GM18868 (cell line): ENCODE results near the gene CFAP57.
"Not testable (repeated sequence)": the region's sequence is repeated elsewhere in the genome, so short reads cannot be mapped to it uniquely, and the experiment has no call there.

Experiments
- ATAC-seq: cut with Tn5 transposase; IDR thresholded peaks from one replicate; pipeline ENCODE4 v1.9.1; 2021; ENCODE audit warnings: mild to moderate bottlenecking, moderate library complexity; ENCODE audit not compliant: unreplicated experiment

The CFAP57 gene

DNA sequence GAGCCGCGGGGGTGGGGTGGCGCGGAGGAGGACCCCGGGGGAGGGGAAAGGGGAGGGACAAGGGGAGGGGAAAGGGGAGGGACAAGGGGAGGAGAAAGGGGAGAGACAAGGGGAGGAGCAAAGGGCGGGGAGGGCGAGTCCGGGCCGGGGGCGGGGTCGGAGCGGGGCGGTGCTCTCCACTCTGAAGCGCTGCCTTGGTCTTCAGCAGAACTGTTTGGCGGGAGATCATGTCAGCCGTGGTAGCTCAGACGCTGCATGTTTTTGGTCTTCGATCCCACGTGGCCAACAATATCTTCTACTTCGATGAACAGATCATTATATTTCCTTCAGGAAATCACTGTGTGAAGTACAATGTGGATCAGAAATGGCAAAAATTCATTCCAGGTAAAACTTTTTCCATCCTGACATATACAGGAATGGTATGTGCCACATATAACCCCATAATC lies 420 bp downstream of the CFAP57 start:
- peak; percentile 71 for ATAC-seq

DNA sequence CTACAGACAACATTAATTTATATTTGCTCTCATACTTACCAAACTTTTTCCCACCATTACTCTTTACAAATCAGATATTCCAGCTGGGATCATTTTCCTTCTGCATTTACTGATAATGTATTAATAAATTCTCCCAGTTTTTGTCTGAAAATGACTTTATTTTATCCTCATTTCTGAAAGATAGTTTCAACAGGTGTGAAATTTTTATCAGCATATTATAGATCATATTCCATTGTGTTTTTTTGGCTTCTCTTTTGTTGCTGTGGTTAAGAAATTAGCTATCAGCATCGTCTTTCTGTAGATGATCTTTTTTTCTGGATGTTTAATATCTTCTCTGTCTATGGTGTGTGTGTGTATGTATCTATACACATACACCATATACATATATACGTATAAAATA lies 2.7 kb downstream of the CFAP57 start:
- no peak for ATAC-seq

DNA sequence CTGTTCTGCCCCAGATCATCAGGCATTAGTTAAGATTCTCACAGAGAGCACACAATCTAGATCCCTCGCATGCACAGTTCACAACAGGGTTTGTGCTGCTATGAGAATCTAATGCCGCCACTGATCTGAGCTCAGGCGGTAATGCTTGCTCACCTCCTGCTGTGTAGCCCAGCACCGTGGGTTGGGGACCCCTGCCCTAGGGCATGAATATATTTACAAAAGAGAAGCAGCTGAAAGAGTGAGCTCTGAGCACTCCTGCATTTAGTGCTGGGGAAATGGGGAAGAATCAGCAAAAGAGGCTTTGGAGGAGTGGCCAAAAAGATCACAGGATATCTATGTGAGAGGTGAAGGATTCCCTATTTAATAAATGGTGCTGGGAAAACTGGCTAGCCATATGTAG lies 5.6 kb downstream of the CFAP57 start:
- no peak for ATAC-seq

DNA sequence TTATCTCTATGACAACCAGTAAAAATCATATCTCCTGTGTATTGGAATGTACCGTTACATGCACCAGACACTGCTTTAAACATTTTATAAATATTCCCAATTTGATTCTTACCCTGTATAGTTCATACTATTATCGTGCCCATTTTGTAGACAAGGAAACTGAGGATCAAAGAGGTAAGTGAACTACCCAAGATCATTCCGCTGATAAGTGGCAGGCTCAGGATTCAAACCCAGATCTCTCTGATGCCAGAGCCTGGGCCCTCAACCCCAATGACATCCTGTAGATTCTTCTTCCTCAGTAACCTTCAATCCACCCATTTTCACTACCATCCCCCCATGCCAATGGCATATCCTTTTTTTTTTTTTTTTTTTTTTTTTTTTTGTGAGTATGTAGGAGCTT lies 12.3 kb downstream of the CFAP57 start:
- ATAC-seq = no peak

DNA sequence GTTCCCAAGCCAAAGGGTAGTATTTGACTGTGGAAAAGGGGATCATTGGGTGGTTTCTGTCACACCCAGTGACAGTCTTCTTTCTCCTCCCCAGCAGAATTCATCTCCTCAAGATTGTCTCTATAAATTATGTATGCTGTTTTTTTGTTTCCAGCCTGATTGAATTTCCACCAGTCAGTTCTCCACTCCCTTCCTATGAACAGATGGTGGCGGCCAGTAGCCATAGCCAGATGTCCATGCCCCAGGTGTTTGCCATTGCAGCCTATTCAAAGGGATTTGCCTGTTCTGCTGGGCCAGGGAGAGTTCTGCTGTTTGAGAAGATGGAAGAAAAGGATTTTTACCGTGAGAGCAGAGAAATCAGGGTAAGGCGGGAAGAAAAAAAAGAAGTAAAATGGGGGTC lies 12.9 kb downstream of the CFAP57 start:
- ATAC-seq = no peak

DNA sequence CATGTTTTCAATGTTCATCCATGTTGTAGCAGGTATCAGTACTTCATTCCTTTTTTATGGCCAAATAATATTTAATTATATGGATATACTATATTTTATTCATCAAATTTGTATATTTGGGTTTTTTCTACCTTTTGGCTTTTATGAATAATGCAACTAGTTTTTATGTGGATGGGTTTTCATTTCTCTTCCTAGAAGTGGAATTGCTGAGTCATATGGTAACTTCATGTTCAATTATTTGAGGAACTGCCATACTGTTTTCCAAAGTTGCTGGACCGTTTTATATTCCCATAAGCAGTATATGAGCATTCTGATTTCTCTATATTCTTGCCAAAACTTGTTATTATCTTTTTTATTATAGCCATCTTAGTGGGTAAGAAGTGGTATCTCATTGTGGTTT lies 16.0 kb downstream of the CFAP57 start:
- no peak for ATAC-seq

DNA sequence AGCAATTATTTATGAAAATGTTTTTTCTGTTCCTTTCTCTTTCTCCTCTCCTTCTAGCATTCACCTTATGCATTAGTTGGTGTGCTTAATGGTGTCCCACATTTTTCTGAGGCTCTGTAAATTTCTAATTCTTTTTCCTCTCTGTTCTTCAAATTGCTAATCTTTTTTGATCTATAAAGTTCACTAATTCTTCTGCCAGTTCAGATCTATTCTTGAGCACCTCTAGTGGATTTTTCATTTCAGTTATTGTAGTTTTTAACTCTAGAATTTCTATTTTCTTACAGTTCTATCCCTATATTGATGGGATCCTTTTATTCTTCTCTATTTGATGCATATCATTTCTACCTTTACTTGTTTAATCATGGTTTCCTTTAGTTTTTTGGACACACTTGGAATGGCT lies 22.4 kb downstream of the CFAP57 start:
- no peak for ATAC-seq

DNA sequence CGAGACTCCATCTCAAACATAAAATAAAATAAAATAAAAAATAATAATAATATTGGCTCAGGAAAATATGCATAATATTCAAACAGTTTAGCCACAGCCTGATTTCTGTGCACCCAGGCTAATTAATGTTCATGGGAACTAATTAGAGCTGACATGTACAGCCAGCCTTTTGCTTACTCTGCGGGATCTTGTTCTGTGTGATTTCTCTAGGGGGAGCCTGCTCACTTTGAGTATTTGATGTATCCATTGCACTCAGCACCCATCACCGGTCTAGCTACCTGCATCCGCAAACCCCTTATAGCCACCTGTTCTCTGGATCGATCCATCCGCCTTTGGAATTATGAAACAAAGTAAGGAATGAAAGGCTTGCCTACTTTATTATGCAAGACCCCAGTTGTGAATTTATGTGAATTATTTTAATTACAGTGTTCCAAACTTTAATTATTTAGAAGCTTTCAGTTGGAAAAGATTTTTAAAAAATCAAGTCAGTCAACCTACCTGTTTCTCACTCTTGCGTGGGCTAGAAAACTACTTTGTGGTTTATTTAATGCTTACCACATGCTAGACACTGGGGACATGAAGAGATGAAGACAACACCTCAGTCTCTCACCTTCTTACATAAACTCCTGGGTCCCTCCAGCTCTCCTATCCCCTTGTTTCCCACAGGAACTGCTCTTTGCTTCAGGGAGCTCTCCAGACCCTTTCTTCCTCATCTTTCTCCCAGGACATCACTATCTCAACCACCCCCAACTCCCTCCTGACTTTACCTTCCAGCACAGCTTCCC lies 25.4 kb downstream of the CFAP57 start:
- ATAC-seq = no peak

DNA sequence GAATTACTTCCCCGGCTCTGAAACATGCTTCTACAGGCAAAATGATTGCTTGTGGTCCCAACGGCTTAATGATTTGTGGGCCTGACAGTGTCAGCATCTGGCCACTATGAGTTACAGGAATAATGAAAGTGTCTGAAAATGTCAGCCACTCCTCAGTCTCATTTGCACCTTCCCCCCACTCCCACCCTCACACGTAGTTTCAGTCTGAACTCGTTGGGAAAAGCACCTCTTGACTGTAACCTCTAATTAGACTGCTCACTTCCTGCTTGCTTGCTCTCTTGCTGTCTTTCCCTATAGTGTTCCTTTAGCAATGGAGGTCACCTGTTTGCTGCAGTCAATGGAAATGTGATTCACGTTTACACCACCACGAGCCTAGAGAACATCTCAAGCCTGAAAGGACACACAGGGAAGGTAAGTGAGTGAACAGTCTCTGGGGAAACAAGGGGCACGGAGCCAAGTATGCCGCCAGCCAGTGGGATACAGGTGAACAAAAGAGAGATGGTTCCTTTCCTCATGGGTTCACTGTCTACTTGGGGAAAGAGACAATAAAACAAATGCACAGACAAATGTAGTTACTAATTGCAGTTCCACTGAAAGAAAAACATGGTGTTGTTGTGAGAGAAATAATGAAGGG lies 27.1 kb downstream of the CFAP57 start:
- peak; percentile 75 for ATAC-seq

DNA sequence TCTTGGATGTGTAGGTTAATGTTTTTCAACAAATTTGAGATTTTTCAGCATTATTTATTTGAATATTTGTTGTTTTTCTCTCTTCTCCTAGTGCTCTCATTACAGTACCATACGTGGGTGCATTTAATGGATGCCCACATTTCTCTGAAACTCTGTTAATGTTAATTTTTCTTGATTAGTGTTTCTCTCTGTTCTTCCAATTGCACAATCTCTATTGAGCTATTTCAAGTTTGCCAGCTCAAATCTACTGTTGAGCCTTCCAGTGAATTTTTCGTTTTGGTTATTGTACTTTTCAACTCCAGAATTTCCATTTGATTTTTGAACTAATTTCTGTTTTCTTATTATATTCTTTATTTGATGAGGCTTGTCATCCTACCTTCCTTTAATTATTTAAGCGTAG lies 31.7 kb downstream of the CFAP57 start:
- ATAC-seq = no peak

DNA sequence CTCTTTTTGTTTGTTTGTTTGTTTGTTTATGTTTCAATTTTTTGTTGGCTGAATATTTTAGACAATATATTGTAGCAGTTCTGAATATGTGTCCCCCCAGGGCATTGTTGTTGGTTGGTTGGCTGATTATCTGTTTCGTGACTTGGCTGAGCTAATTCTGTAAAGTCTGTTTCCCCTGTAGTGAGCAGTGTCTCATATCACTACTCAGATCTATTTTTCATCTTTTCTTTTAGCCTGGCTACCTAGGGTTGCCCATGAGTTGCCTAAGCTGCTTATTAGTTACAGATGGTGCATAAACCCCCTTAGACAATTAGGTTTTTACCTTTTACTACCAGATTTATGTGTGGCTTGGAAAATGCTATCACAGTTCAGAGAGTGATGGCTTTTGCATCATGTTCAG lies 32.3 kb downstream of the CFAP57 start:
- no peak for ATAC-seq

DNA sequence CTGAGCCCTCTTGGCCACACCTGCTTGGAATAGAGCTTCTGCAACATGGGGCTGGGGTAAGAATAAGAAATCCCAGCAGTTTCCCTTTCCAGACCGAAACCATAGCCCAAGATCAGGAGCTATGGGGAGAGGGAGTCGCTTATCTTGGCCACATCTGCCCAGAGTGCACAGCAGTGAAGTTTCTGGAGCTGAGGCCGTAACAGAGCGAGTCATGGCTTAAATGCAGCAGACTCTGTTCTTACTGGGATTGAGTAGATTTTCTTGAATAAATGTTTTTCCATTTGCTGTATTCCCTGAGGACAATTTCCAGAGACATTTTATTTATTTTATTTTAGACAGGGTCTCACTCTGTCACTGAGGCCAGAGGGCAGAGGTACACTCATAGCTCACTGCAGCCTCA lies 33.5 kb downstream of the CFAP57 start:
- no peak for ATAC-seq

DNA sequence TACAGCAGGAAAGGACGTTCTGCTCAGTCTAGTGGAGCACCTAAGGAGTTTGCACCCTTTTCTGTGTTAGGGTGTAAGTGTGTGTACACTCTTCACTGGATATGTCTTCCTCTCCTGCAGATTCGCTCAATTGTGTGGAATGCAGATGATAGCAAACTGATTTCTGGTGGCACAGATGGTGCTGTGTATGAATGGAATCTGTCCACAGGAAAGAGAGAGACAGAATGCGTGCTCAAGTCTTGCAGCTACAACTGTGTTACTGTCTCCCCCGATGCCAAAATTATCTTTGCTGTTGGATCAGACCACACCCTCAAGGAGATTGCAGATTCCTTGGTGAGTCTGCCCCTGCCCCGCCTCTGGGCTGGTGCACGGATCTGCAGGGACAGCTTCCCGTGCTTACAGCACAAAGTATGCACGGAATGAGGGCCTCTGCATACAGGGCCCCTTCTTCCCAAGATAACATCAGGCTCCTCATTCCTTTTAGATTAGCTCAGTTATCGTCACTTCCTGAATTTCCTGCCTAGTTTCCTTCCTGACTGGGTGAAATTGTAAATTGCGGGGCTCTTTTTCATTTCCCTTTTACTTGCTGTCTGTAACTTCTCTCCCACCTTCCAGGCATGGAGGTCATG lies 34.6 kb downstream of the CFAP57 start:
- no peak for ATAC-seq

DNA sequence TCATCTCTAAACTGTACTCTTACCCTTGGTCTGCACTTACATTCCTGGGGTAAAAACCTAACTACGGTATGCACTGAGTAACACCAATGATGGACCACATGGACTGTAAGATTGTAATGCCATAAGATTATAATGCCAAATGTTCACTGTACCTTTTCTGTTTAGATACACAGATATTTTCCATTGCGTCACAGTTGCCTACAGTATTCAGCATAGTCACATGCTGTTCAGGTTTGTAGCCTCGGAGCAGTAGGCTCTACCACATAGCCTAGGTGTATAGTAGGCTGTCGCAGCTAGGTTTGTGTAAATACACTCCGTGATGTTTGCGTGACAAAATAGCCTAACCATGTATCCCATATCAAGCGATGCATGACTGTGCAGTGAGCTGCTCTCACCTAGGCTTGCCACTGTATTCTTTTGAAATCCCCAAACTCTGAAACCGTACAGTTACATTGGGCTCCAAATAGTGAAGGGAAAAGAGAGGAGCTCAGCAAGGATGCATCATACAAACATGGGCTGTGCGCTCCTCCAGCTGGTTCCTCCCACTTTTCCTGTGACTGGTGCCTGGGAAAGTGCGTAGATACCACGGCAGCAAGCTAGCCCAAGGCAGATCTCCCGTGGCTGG lies 35.2 kb downstream of the CFAP57 start:
- no peak for ATAC-seq

DNA sequence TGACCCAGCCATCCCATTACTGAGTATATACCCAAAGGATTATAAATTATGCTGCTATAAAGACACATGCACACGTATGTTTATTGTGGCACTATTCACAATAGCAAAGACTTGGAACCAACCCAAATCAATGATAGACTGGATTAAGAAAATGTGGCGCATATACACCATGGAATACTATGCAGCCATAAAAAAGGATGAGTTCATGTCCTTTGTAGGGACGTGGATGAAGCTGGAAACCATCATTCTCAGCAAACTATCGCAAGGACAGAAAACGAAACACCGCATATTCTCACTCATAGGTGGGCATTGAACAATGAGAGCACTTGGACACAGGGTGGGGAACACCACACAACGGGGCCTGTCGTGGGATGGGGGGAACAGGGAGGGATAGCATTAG lies 36.1 kb downstream of the CFAP57 start:
- ATAC-seq = not testable (repeated sequence)

DNA sequence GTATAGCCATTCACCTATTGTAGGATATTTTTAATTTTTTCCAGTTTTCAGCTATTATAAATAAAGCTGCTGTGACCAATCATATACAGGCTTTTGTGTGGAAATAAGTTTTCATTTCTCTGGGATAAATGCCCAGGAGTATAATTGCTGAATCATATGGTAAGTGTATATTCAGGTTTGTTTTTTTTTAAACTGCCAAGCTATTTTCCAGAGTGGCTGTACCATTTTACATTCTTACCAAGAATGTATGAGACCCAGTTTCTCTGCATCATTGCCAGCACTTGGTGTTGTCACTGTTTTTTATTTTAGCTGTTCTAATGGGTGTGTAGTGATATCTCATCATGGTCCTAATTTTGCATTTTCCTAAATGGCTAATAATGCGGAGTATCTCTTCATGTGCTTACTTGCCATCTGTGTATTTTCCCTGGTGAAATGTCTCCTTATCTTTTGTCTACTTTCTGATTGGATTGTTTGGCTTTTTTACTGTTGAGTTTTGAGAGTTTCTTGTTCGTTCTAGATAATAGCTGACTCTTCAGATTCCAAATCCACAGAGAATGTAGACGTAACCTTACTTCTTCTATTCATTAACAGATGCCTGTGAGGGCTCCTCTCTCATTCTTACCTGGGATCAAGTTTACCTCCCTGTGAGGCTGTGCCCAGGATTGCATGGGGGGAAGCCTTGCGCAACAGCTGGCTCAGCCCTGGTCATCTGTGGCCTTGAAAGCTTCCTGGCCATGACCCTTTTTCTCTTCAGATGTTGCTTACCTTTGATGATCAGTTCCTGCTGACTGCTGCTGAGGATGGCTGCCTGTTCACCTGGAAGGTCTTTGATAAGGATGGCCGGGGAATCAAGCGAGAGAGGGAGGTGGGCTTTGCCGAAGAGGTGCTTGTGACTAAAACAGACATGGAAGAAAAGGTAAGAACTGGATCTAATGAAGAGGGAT lies 42.6 kb downstream of the CFAP57 start:
- no peak for ATAC-seq

DNA sequence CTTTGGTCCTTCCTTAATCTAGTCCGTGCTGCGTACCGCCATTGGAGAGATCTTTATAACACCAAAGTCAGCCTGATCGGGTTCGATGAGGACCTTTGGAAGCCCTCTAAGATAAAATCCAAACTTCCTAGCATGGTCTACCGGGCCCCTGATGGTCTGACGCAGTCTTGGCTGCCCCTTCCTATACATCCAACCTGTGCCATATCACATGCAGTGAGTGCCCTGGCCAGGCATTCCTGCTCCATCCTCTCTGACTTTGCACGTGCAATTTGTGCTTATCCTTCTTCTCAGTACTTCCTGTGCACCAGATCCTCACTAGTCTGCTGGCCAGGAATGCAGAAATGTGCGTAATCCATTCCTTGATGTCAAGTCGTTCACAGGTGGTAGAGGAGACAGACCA lies 45.6 kb downstream of the CFAP57 start:
- ATAC-seq = no peak

DNA sequence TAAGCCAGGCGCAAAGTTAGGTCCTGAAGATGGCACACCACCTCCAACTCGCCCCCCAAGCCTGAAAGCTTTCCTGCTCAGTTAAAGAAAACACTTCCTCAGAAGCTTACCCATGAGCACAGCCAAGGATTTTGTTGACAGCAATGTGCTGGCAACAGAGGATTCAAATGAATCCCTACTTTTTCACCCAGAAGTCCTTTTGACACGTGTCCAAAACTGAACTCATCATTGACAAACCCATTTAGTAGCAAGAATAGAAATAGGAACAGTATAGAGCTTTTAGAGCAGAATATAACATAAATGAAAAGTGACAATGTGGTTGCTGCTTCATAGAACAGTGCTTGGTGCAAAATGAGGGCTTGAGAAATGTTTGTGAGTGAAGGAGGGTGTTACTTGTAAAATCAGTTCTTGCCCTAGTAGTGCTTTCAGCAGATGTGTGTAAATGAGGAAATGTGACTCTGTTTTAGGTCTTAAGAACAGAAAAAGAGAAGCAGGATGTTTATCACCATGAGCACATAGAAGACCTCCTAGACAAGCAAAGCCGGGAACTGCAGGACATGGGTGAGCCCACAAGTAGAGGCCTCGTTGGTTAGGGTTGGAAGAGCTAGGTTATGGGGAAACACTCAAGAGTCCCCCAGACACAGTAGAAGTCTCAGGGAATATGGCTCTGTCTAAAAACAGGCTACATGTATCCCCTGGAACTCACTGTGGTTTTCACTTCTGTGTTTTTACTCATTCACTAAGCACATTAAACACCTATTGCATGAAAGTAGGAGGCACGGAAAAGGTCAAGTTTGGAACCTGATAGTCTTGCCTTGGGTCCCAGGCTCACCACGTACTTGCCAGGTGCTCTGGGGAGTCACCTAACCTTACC lies 49.0 kb downstream of the CFAP57 start:
- ATAC-seq = peak; percentile 70

DNA sequence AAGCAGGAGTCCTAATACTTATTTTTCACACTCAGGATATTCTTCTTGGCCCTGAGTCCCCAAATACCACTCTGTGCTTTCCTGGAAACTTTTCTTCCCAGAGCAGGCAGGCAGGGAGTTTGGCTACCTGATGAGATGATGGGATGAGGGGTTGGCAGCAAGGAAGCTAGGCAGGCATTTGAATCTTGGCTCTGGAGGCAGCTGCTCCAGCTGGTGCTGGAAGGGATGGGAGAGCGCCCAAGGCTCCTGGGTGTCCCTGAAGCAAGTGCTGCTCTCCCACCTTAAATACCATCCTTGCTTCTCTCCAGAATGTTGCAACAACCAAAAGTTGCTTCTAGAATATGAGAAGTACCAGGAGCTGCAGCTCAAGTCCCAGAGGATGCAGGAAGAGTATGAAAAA lies 49.7 kb downstream of the CFAP57 start:
- no peak for ATAC-seq

DNA sequence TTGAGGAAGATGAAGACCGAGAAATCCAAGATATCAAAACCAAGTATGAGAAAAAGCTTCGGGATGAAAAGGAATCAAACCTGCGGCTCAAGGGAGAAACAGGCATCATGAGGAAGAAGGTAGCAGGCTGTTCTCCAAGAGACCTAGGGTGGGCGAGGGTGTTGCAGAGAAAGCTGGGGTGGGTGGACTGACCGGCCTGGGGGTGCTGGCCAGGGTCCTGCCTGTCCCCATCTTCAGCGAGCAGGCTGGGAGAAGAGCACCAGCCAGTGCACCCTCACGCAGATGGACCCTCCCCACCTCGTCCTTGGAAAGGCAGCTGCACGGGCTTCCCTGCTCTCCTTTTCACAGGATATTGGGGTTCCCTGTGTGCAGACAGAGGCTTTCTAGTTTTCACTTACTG lies 50.7 kb downstream of the CFAP57 start:
- ATAC-seq = no peak
